DND-41 (cell line): ENCODE results near the gene AMMECR1L.
"Not testable (repeated sequence)": the region's sequence is repeated elsewhere in the genome, so short reads cannot be mapped to it uniquely, and the experiment has no call there.

ENCODE experiments used
- ATAC-seq: fragments of 200-7000 bp; cut with Tn5 transposase; 3 replicates; pipeline ENCODE4 v1.9.1; 2021; ENCODE audit warnings: low read depth; ENCODE audit not compliant: insufficient read depth
- DNase-seq: peaks from one replicate; pipeline ENCODE4 v3.0.0-alpha.2; 2020
- H2AFZ ChIP-seq: 2 replicates; pipeline ENCODE4 v1.6.0; 2012; ENCODE audit warnings: low read depth, low read length
- H3K27ac ChIP-seq: 2 replicates; pipeline ENCODE4 v1.5.1; 2012; ENCODE audit warnings: low read length, inconsistent platforms
- H3K27me3 ChIP-seq: fragments of 200-600 bp; sonication (generic); 2 replicates; pipeline ENCODE4 v1.6.0; 2012; ENCODE audit warnings: low read length, mild to moderate bottlenecking, inconsistent platforms; ENCODE audit not compliant: insufficient read depth, poor library complexity
- H3K36me3 ChIP-seq: 2 replicates; pipeline ENCODE4 v1.5.1; 2012; ENCODE audit warnings: low read length, inconsistent platforms; ENCODE audit not compliant: insufficient read depth
- H3K4me1 ChIP-seq: 2 replicates; pipeline ENCODE4 v1.5.1; 2012; ENCODE audit warnings: mild to moderate bottlenecking, low read length; ENCODE audit not compliant: insufficient read depth
- H3K4me2 ChIP-seq: 2 replicates; pipeline ENCODE4 v1.6.0; 2012; ENCODE audit warnings: mild to moderate bottlenecking, moderate library complexity, low read length, inconsistent platforms; ENCODE audit not compliant: insufficient read depth
- H3K4me3 ChIP-seq, 2 experiments: fragments of 200-600 bp in 1 of 2; shearing (Covaris generic) in 1 of 2; 2 replicates each; pipeline ENCODE4 v1.5.1; 2012 to 2016; ENCODE audit warnings: inconsistent platforms in 2 of 2, low read length in 2 of 2, mild to moderate bottlenecking in 2 of 2, low read depth in 1 of 2, moderate library complexity in 1 of 2
- H3K79me2 ChIP-seq: 2 replicates; pipeline ENCODE4 v1.6.0; 2012; ENCODE audit warnings: low read length, inconsistent platforms; ENCODE audit not compliant: insufficient read depth
- H3K9ac ChIP-seq: 2 replicates; pipeline ENCODE4 v1.6.0; 2012; ENCODE audit warnings: low read depth, mild to moderate bottlenecking, inconsistent platforms, low read length, moderate library complexity
- H3K9me3 ChIP-seq: 2 replicates; pipeline ENCODE4 v1.5.1; 2012; ENCODE audit warnings: low read length, moderate library complexity, mild to moderate bottlenecking, inconsistent platforms; ENCODE audit not compliant: insufficient read depth, severe bottlenecking
- H4K20me1 ChIP-seq: 2 replicates; pipeline ENCODE4 v1.6.0; 2012; ENCODE audit warnings: low read length; ENCODE audit not compliant: insufficient read depth
- CTCF ChIP-seq: IDR thresholded peaks from 2 replicates; pipeline ENCODE4 v1.5.1; 2012; ENCODE audit warnings: borderline replicate concordance, low read length, moderate library complexity, mild to moderate bottlenecking; ENCODE audit not compliant: poor library complexity, severe bottlenecking; ENCODE audit errors: extremely low read depth
- EZH2 ChIP-seq: IDR thresholded peaks from 3 replicates; pipeline ENCODE4 v1.6.1; 2012; ENCODE audit warnings: borderline replicate concordance, low read depth, mild to moderate bottlenecking, moderate library complexity, low read length, inconsistent platforms; ENCODE audit not compliant: severe bottlenecking

Gene AMMECR1L

GRCh38 chr2:127885780-127886592 lies at the start of gene AMMECR1L:
AMMECR1L (minus strand) TSS chr2:127885956; CDS start chr2:127874234, 11,722 bp downstream.
- not testable (repeated sequence) for H3K9me3 ChIP-seq, H3K27me3 ChIP-seq
- Histone ChIP-seq H3K36me3 (peaks cover 40% of the 10 kb centered on the region), H3K9ac (peak within 1 kb of the TSS; percentile 69), H3K4me3 (peak within 1 kb of the TSS; percentile 44 to 66), H3K4me1 (peaks cover 42% of the 10 kb centered on the region), H2AFZ (peak within 1 kb of the TSS; percentile 79), H3K79me2 (peaks cover 48% of the 10 kb centered on the region), H3K27ac (peak within 1 kb of the TSS; percentile 71), H3K4me2 (peak within 1 kb of the TSS; percentile 96), H4K20me1 (peaks cover 23% of the 10 kb centered on the region; the same call in 1 of the 2 replicates)
- ATAC-seq: peak; percentile 91
- peak; percentile 88 for DNase-seq

GRCh38 chr2:127935337-127935736 lies 49.6 kb upstream of the AMMECR1L start:
- no peak for TF ChIP-seq CTCF
- no peak for TF ChIP-seq EZH2
- no peaks in the 10 kb centered on the region for H3K27me3 ChIP-seq
- no peak overlapping the region for H3K27ac ChIP-seq
- H3K4me1 ChIP-seq: no peaks in the 10 kb centered on the region
- no peaks in the 10 kb centered on the region for H3K79me2 ChIP-seq
- no peak overlapping the region for H3K4me3 ChIP-seq
- no peak overlapping the region for H2AFZ ChIP-seq
- no peaks in the 10 kb centered on the region for H3K9me3 ChIP-seq
- DNase-seq (no peak), ATAC-seq (no peak)
- no peak overlapping the region for H3K9ac ChIP-seq
- peaks cover under 1% of the 10 kb centered on the region; the same call in 1 of the 2 replicates for H3K36me3 ChIP-seq
- no peak overlapping the region for H3K4me2 ChIP-seq
- no peaks in the 10 kb centered on the region for H4K20me1 ChIP-seq

GRCh38 chr2:127932199-127932876 lies 46.6 kb upstream of the AMMECR1L start:
- ATAC-seq: no peak
- no peak for DNase-seq
- no peak overlapping the region for H3K4me2 ChIP-seq

More at GRCh38 chr2:127932199-127932876, 46.6 kb upstream of the AMMECR1L start:
- H3K9ac ChIP-seq: no peak overlapping the region
- no peaks in the 10 kb centered on the region for H4K20me1 ChIP-seq
- no peaks in the 10 kb centered on the region for H3K4me1 ChIP-seq
- no peaks in the 10 kb centered on the region for H3K79me2 ChIP-seq
- no peak overlapping the region for H3K27ac ChIP-seq
- H2AFZ ChIP-seq: no peak overlapping the region
- no peak overlapping the region for H3K4me3 ChIP-seq
- H3K9me3 ChIP-seq: no peaks in the 10 kb centered on the region
- TF ChIP-seq CTCF: no peak
- TF ChIP-seq EZH2: no peak
- H3K36me3 ChIP-seq: no peaks in the 10 kb centered on the region
- no peaks in the 10 kb centered on the region for H3K27me3 ChIP-seq
